ENCODE data around the gene CMSS1. TPM values are rescaled to one million over a fixed set of nuclear protein-coding genes. Genes with fewer than 3 reads are reported as not detected.
A peak's percentile ranks its signal among the peaks of the same experiment; 100 is the strongest.

CMSS1 gene
- polyA plus RNA-seq, 1 of the 3 experiments (the other 2 are of a cell fraction) = 9.1 TPM

DNA sequence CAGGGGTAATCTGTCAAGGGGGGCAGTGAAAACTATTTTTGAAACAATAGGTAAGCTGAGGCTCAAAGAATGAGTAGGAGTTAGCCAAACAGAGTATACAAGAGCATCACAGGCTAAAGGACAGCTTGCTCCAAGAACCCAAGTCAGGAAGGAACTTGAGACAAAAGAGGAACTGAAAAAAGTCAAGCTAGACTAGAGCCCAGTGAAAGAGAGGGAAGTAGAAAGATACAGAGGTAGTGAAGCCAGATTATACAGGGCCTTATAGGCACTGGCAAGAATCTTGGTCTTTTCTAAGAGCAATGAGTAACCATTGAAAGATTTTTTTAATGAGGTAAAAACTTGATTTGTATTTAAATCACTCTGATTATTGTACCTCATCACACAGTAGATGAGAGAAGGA lies 226.7 kb downstream of the CMSS1 start:
- ChIA-PET POLR2A (no interaction called here), CTCF (interaction anchor here (0.6 to 2.7 kb wide), 2 partner anchors 210 to 226 kb away, joined by 3 to 11 read pairs; no protein-coding TSS in a partner anchor)
- TF ChIP-seq ELF1 (IDR thresholded peaks at IDR 0.05) (no peak), GABPA (IDR thresholded peaks at IDR 0.05; ENCODE audit: low read depth) (no peak), EZH2phosphoT487 (IDR thresholded peaks at IDR 0.05; ENCODE audit: borderline replicate concordance, low read depth) (no peak), YY1 (IDR thresholded peaks at IDR 0.05; ENCODE audit: low read depth) (no peak), MAX (IDR thresholded peaks at IDR 0.05; ENCODE audit: low read depth) (no peak), NFIC (IDR thresholded peaks at IDR 0.05; ENCODE audit: borderline replicate concordance) (no peak), REST (IDR thresholded peaks at IDR 0.05; ENCODE audit: low read depth, low read length) (no peak), PBX3 (IDR thresholded peaks at IDR 0.05) (no peak), RXRA (IDR thresholded peaks at IDR 0.05; ENCODE audit: borderline replicate concordance, low read depth) (no peak), SIN3A (IDR thresholded peaks at IDR 0.05; ENCODE audit: borderline replicate concordance, low read depth, low read length) (no peak), MXI1 (IDR thresholded peaks at IDR 0.05; ENCODE audit: low read depth, low read length) (no peak), SMC3 (IDR thresholded peaks at IDR 0.05; ENCODE audit: low read depth, low read length) (no peak), TCF12 (IDR thresholded peaks at IDR 0.05) (no peak), NRF1 (IDR thresholded peaks at IDR 0.05; ENCODE audit: low read depth, low read length) (no peak)
- Histone ChIP-seq H3K4me2 (no peak overlapping the region), H2AFZ (ENCODE audit: low read depth) (no peak overlapping the region), H3K9me2 (no peaks in the 10 kb centered on the region), H3K4me1 (ENCODE audit: control insufficient read depth in 1 of 2, insufficient read depth in 2 of 2, low read depth in 1 of 2, low read length in 1 of 2) (peaks cover 21 to 42% of the 10 kb centered on the region in 2 experiments), H3K9me3 (no peaks in the 10 kb centered on the region), H3K27me3 (ENCODE audit: insufficient read depth) (no peaks in the 10 kb centered on the region), H3K9ac (no peak overlapping the region), H3F3A (replicated peaks; ENCODE audit: insufficient read depth) (peaks cover 43% of the 10 kb centered on the region), H3K79me2 (ENCODE audit: insufficient read depth) (no peaks in the 10 kb centered on the region), H3K27ac (ENCODE audit: low read depth in 2 of 2, low read length in 1 of 2) (peak overlapping the region in 1 of 2 experiments; percentile 99; a peak in 1 of 4 replicates), H3K36me3 (replicated peaks in 1 of 2; ENCODE audit: control insufficient read depth in 1 of 2, insufficient read depth in 2 of 2, low read length in 1 of 2) (no peaks in the 10 kb centered on the region), H3K4me3 (ENCODE audit: low read depth in 2 of 2, low read length in 1 of 2) (no peak overlapping the region), H4K20me1 (ENCODE audit: insufficient read depth) (no peaks in the 10 kb centered on the region)
- no peak for DNase-seq

GRCh38 chr3:100045696-100046095 lies 228.0 kb downstream of the CMSS1 start:
- Histone ChIP-seq H3K79me2 (ENCODE audit: insufficient read depth) (no peaks in the 10 kb centered on the region), H3K27me3 (ENCODE audit: insufficient read depth) (no peaks in the 10 kb centered on the region), H3K4me3 (ENCODE audit: low read depth in 2 of 2, low read length in 1 of 2) (no peak overlapping the region), H3K4me2 (no peak overlapping the region), H3K27ac (ENCODE audit: low read depth in 2 of 2, low read length in 1 of 2) (peak overlapping the region in 1 of 2 experiments; percentile 39; a peak in 1 of 4 replicates), H3K36me3 (replicated peaks in 1 of 2; ENCODE audit: control insufficient read depth in 1 of 2, insufficient read depth in 2 of 2, low read length in 1 of 2) (no peaks in the 10 kb centered on the region), H3K9me2 (no peaks in the 10 kb centered on the region), H2AFZ (ENCODE audit: low read depth) (no peak overlapping the region), H3K9ac (no peak overlapping the region), H3K9me3 (no peaks in the 10 kb centered on the region), H4K20me1 (ENCODE audit: insufficient read depth) (no peaks in the 10 kb centered on the region), H3F3A (replicated peaks; ENCODE audit: insufficient read depth) (peaks cover 43% of the 10 kb centered on the region), H3K4me1 (ENCODE audit: control insufficient read depth in 1 of 2, insufficient read depth in 2 of 2, low read depth in 1 of 2, low read length in 1 of 2) (peaks cover 18 to 42% of the 10 kb centered on the region in 2 experiments)
- POLR2A ChIA-PET = no interaction called here
- 71% methylated on average over 3 of the region's 3 CpGs for WGBS (ENCODE audit: low lambda C conversion rate)
- no peak for DNase-seq
- TF ChIP-seq USF1 (IDR thresholded peaks at IDR 0.05; ENCODE audit: borderline replicate concordance, low read depth) = no peak
- no peak for TF ChIP-seq YY1 (IDR thresholded peaks at IDR 0.05; ENCODE audit: low read depth)
- no peak for TF ChIP-seq MXI1 (IDR thresholded peaks at IDR 0.05; ENCODE audit: low read depth, low read length)
- TF ChIP-seq MAX (IDR thresholded peaks at IDR 0.05; ENCODE audit: low read depth) = no peak
- TF ChIP-seq, protein P1, sequence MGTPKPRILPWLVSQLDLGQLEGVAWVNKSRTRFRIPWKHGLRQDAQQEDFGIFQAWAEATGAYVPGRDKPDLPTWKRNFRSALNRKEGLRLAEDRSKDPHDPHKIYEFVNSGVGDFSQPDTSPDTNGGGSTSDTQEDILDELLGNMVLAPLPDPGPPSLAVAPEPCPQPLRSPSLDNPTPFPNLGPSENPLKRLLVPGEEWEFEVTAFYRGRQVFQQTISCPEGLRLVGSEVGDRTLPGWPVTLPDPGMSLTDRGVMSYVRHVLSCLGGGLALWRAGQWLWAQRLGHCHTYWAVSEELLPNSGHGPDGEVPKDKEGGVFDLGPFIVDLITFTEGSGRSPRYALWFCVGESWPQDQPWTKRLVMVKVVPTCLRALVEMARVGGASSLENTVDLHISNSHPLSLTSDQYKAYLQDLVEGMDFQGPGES (IDR thresholded peaks at IDR 0.05; ENCODE audit: low read depth, low read length) = no peak
- peak; percentile 70 for TF ChIP-seq TCF12 (IDR thresholded peaks at IDR 0.05)
- no peak for TF ChIP-seq SIN3A (IDR thresholded peaks at IDR 0.05; ENCODE audit: borderline replicate concordance, low read depth, low read length)
- TF ChIP-seq POLR2AphosphoS5 (IDR thresholded peaks at IDR 0.05; ENCODE audit: low read depth, low read length) = no peak
- CTCF ChIA-PET = interaction anchor here (2.7 kb wide), 1 partner anchor 208 kb away, joined by 11 read pairs; no protein-coding TSS in a partner anchor

Data from SK-N-SH (cell line).